ENCODE measurements around the gene SH2D4B.

DNA sequence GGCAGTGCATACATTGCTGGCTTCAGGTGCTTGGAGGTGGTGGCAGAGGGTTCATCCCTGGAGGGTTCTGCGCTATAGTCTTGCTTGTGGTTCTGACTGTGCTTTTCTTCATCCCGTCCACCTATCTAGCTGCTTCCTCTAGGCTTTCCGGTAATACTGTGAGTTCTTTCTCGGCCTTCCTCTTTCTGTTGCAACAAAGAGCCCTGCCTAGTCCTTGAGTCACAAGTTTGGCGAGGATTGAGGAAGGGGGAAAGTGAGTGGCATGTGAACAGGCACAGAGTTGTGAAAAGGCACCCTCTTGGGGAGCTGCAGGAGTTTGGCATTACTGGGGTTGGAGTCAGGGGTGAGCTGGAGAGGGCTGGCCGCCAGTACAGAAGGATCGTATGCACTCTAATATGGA, 123.0 kb downstream of the SH2D4B start:
- TF ChIP-seq, protein P1, sequence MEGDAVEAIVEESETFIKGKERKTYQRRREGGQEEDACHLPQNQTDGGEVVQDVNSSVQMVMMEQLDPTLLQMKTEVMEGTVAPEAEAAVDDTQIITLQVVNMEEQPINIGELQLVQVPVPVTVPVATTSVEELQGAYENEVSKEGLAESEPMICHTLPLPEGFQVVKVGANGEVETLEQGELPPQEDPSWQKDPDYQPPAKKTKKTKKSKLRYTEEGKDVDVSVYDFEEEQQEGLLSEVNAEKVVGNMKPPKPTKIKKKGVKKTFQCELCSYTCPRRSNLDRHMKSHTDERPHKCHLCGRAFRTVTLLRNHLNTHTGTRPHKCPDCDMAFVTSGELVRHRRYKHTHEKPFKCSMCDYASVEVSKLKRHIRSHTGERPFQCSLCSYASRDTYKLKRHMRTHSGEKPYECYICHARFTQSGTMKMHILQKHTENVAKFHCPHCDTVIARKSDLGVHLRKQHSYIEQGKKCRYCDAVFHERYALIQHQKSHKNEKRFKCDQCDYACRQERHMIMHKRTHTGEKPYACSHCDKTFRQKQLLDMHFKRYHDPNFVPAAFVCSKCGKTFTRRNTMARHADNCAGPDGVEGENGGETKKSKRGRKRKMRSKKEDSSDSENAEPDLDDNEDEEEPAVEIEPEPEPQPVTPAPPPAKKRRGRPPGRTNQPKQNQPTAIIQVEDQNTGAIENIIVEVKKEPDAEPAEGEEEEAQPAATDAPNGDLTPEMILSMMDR (IDR thresholded peaks at IDR 0.05), result no peak
- no peak for TF ChIP-seq POLR2A (IDR thresholded peaks at IDR 0.05)

Measured in breast epithelium (tissue), 3 donors.